ENCODE results near the gene AHNAK2. TPM values are rescaled to one million over a fixed set of nuclear protein-coding genes. Genes with fewer than 3 reads are reported as not detected.

Gene AHNAK2
- total and polyA plus RNA-seq, 2 of the 13 experiments (the other 11 are each of a cell fraction or from before 2014, with no cell fraction given) = 0.11 to 0.18 TPM

DNA sequence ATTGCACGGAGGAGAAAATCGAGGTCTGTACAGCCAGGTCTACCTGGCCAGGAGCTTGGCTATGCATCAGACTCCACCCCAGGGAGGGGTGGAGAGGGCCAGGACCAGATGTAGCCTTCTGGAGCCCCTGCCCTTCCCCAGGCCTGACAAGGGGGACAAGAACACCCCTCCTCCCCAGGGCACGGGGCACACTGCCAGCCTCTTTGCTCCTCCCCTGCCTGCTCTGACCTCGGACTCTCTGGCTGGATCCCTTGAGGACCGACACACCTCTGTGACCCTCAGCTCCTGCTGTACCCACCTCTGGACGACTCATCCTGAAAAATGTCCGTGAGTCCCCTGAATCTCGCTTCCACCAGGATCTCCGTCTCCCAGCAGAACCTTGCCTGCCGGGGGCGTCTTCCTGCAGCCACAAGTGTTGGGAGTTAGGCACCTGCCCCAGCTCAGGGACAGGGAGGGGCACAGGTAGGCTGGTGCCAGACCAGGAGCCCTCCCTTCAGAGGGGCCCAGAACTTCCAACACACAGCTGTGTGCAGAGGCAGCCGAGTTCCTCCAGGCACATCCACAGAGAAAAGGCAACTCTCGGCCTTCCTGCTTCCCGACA, 21.8 kb downstream of the AHNAK2 start:
- no peak overlapping the region for H3K4me3 ChIP-seq (replicated peaks in 1 of 3; ENCODE audit: insufficient read depth in 1 of 3, low read depth in 2 of 3, low read length in 3 of 3)
- no peaks in the 10 kb centered on the region for H3K9me3 ChIP-seq (ENCODE audit: low read length)
- no peak overlapping the region for H3K27ac ChIP-seq (ENCODE audit: extremely low read length, insufficient read depth, low read length)
- DNase-seq (ENCODE audit: low spot score) (no peak), FAIRE-seq (no peak), ATAC-seq (no peak)
- peaks cover 3 to 56% of the 10 kb centered on the region in 2 experiments; a peak in 4 of 5 replicates for H3K27me3 ChIP-seq (ENCODE audit: control insufficient read depth in 1 of 2, insufficient read depth in 2 of 2, low read length in 2 of 2)
- H3K4me1 ChIP-seq (ENCODE audit: insufficient read depth, low read length) = no peaks in the 10 kb centered on the region
- no peak overlapping the region for H2AFZ ChIP-seq (ENCODE audit: low read length)
- H3K4me2 ChIP-seq (ENCODE audit: low read depth, low read length) = no peak overlapping the region
- no peaks in the 10 kb centered on the region for H3K36me3 ChIP-seq (replicated peaks in 1 of 2; ENCODE audit: control insufficient read depth in 1 of 2, insufficient read depth in 2 of 2, low read length in 2 of 2)
- WGBS (ENCODE audit: low lambda C conversion rate) = no CpG with 5 or more reads among the region's 14 CpGs
- TF ChIP-seq ZNF496 (CRISPR knock-in tag; IDR thresholded peaks at IDR 0.05; ENCODE audit: insufficient replicate concordance) (no peak), HNRNPK (IDR thresholded peaks at IDR 0.05; ENCODE audit: low read depth, low read length, poor library complexity, severe bottlenecking) (no peak), ZNF781 (CRISPR knock-in tag; IDR thresholded peaks at IDR 0.05; ENCODE audit: borderline replicate concordance, not compliant biosample characterization) (no peak), MAF1 (CRISPR knock-in tag; IDR thresholded peaks at IDR 0.05; ENCODE audit: borderline replicate concordance) (no peak), ZNF552 (CRISPR knock-in tag; IDR thresholded peaks at IDR 0.05; ENCODE audit: borderline replicate concordance) (no peak), ARNT2 (CRISPR knock-in tag; IDR thresholded peaks at IDR 0.05; ENCODE audit: low read depth) (no peak), ZNF616 (CRISPR knock-in tag; IDR thresholded peaks at IDR 0.05; ENCODE audit: low read depth) (no peak), MBD4 (IDR thresholded peaks at IDR 0.05; ENCODE audit: borderline replicate concordance, low read length) (no peak), ZNF292 (CRISPR knock-in tag; IDR thresholded peaks at IDR 0.05; ENCODE audit: borderline replicate concordance, low read depth) (no peak), KDM4B (CRISPR knock-in tag; IDR thresholded peaks at IDR 0.05) (no peak), BCL6 (CRISPR knock-in tag; IDR thresholded peaks at IDR 0.05) (no peak), ZFP36L2 (CRISPR knock-in tag; IDR thresholded peaks at IDR 0.05) (no peak), ZNF660 (CRISPR knock-in tag; IDR thresholded peaks at IDR 0.05; ENCODE audit: borderline replicate concordance, low read depth) (no peak), ZNF160 (CRISPR knock-in tag; IDR thresholded peaks at IDR 0.05) (no peak), NR3C1 (CRISPR knock-in tag; IDR thresholded peaks at IDR 0.05) (no peak), ZNF678 (CRISPR knock-in tag; IDR thresholded peaks at IDR 0.05) (no peak), ZNF619 (CRISPR knock-in tag; IDR thresholded peaks at IDR 0.05) (no peak), CBX2 (IDR thresholded peaks at IDR 0.05; ENCODE audit: low read depth, low read length) (no peak), CBX2 (CRISPR knock-in tag; IDR thresholded peaks at IDR 0.05; ENCODE audit: low read depth) (no peak), KAT7 (CRISPR knock-in tag; IDR thresholded peaks at IDR 0.05; ENCODE audit: borderline replicate concordance) (no peak)
- H4K20me1 ChIP-seq (ENCODE audit: insufficient read depth, low read length) = no peaks in the 10 kb centered on the region
- H3K9ac ChIP-seq (ENCODE audit: insufficient read depth, low read depth, low read length) = no peak overlapping the region
- H3K79me2 ChIP-seq (ENCODE audit: insufficient read depth, low read length) = no peaks in the 10 kb centered on the region
- no TSS peak for BruUV-seq (replicated peaks)
- CTCF ChIA-PET (ENCODE audit: low intra/inter-chr PET ratio, low total read pairs) = no interaction called here
- in situ Hi-C loops (cut with HindIII; ENCODE audit: extremely low pct_ligation_motif_present, low pct_unique_long_range_greater_than_20kb) = no loop called here
- POLR2A ChIA-PET = no interaction called here
- intact Hi-C loops (cut with micrococcal nuclease; ENCODE audit: unreplicated experiment) = no loop called here
